ENCODE results near the gene ARPC2.

- TF ChIP-seq REST (IDR thresholded peaks at IDR 0.05) (no peak), CTCF (IDR thresholded peaks at IDR 0.05; ENCODE audit: low read depth, low read length, missing input control) (no peak), RAD21 (IDR thresholded peaks at IDR 0.05) (no peak), TAF1 (conservative IDR thresholded peaks at IDR 0.05) (no peak), MAX (IDR thresholded peaks at IDR 0.05) (no peak), FOXA1 (IDR thresholded peaks at IDR 0.05) (no peak)
These were observed 65.4 kb downstream of the ARPC2 start for GRCh38 chr2:218282173-218282991.
